Caco-2 (cell line): Measurements from ENCODE around the gene CDKAL1. TPM values are rescaled to one million over a fixed set of nuclear protein-coding genes. Genes with fewer than 3 reads are reported as not detected.

Source experiments
- BruUV-seq: library from RNA; stranded (reverse); fragments of 400-500 nt; replicated peaks from 2 replicates; lab custom pipeline; 2021; lab: Mats Ljungman, UMichigan
- CTCF ChIA-PET: fragments of 300-600 bp; sonication (Branson Sonifier 250); formaldehyde crosslinking; loops from one replicate; lab custom pipeline; 2022; ENCODE audit warnings: antibody characterized with exemption; lab: Charles Lee
- POLR2A ChIA-PET: fragments of 300-600 bp; sonication (Branson Sonifier 250); formaldehyde crosslinking; loops from one replicate; lab custom pipeline; 2022; ENCODE audit warnings: antibody characterized with exemption; lab: Charles Lee
- DNase-seq, 2 experiments: peaks; one replicate each; pipeline versions ENCODE4 v3.0.0 to v3.0.0-alpha.2; 2020 to 2022
- H3K27me3 ChIP-seq: replicated peaks from 2 replicates; pipeline ENCODE4 v1.6.0; 2011; ENCODE audit warnings: low read length; ENCODE audit not compliant: control insufficient read depth, insufficient read depth
- H3K36me3 ChIP-seq: 2 replicates; pipeline ENCODE4 v1.5.1; 2011; ENCODE audit warnings: low read length; ENCODE audit not compliant: control insufficient read depth, insufficient read depth
- H3K4me1 ChIP-seq: fragments of 250-450 bp; sonication (Bioruptor Pico); 2 replicates; pipeline ENCODE4 v1.5.1; 2020; ENCODE audit warnings: mild to moderate bottlenecking
- H3K4me3 ChIP-seq: 2 replicates; pipeline ENCODE4 v1.5.1; 2011; ENCODE audit warnings: low read depth, mild to moderate bottlenecking, control low read depth, low read length
- H3K9me3 ChIP-seq: fragments of 250-450 bp; sonication (Bioruptor Pico); 2 replicates; pipeline ENCODE4 v1.5.1; 2020; ENCODE audit warnings: mild to moderate bottlenecking, moderate library complexity
- H3K27ac Mint-ChIP-seq: one replicate; pipeline ENCODE4 v1.8.0; 2022; ENCODE audit warnings: mixed read lengths; ENCODE audit not compliant: unreplicated experiment
- H3K27me3 Mint-ChIP-seq: one replicate; pipeline ENCODE4 v1.8.0; 2022; ENCODE audit warnings: mixed read lengths; ENCODE audit not compliant: insufficient read depth, unreplicated experiment
- H3K36me3 Mint-ChIP-seq: one replicate; pipeline ENCODE4 v1.8.0; 2022; ENCODE audit warnings: mild to moderate bottlenecking, mixed read lengths; ENCODE audit not compliant: insufficient read depth, unreplicated experiment
- H3K4me1 Mint-ChIP-seq: one replicate; pipeline ENCODE4 v1.8.0; 2022; ENCODE audit warnings: low read depth, mixed read lengths; ENCODE audit not compliant: unreplicated experiment
- H3K4me3 Mint-ChIP-seq: one replicate; pipeline ENCODE4 v1.8.0; 2022; ENCODE audit warnings: mild to moderate bottlenecking, moderate library complexity, mixed read lengths; ENCODE audit not compliant: unreplicated experiment
- H3K9me3 Mint-ChIP-seq: one replicate; pipeline ENCODE4 v1.8.0; 2022; ENCODE audit warnings: mixed read lengths; ENCODE audit not compliant: unreplicated experiment
- intact Hi-C: fragments of 100-400 bp; cut with micrococcal nuclease; formaldehyde crosslinking; loops from one replicate; pipeline ENCODE4 v1.10.0; 2022; ENCODE audit not compliant: unreplicated experiment
- total RNA-seq: library from RNA; stranded (reverse); gene quantifications from 2 replicates; pipeline ENCODE4 v1.2.3, GENCODE V29; 2022
- TF ChIP-seq, protein P1 (sequence below), 2 experiments: fragments of 200-600 bp in 1 of 2; IDR thresholded peaks; 1 replicate in 1 of 2; 2 replicates in 1 of 2; pipeline versions ENCODE4 v1.5.1 to v1.8.0; 2011 to 2022; ENCODE audit warnings: antibody characterized with exemption in 1 of 2, control low read depth in 1 of 2, inconsistent platforms in 1 of 2, low read depth in 1 of 2, low read length in 1 of 2, mild to moderate bottlenecking in 1 of 2, moderate library complexity in 1 of 2; ENCODE audit not compliant: insufficient read depth in 1 of 2, severe bottlenecking in 1 of 2, unreplicated experiment in 1 of 2

The CDKAL1 gene
- total RNA-seq, 1 experiment from 2014 or later, result 18.7 TPM

DNA sequence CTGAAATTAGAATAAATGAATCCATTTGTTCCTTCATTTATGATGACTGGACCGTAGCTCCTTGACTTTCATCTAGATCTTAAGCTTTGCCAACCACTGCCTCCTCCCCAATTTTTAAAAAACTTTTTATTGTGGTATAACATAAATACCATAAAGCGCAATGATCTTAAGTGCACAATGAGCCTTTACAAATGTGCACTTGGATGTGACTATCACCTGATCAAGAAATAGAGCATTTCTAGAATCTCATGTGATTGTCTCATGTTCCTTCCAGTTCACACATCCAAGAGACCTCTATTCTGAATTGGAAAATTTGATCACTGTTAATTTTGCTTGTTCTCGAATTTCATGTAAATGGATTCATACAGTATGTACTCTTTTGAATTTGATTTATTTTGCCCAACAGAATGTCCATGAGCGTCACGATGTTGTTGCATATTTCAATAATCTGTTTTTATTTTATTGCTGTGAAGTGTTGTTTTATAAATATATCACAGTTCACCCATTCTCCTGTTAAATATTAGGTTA lies 442.2 kb downstream of the CDKAL1 start:
- Histone ChIP-seq H3K9me3 (no peaks in the 10 kb centered on the region), H3K36me3 (no peaks in the 10 kb centered on the region), H3K4me3 (no peak overlapping the region), H3K27me3 (no peaks in the 10 kb centered on the region), H3K4me1 (no peaks in the 10 kb centered on the region)
- no peaks in the 10 kb centered on the region for H3K9me3 Mint-ChIP-seq
- H3K4me3 Mint-ChIP-seq, result no peak overlapping the region
- H3K4me1 Mint-ChIP-seq, result no peaks in the 10 kb centered on the region
- DNase-seq, result no peak
- TF ChIP-seq, protein P1, sequence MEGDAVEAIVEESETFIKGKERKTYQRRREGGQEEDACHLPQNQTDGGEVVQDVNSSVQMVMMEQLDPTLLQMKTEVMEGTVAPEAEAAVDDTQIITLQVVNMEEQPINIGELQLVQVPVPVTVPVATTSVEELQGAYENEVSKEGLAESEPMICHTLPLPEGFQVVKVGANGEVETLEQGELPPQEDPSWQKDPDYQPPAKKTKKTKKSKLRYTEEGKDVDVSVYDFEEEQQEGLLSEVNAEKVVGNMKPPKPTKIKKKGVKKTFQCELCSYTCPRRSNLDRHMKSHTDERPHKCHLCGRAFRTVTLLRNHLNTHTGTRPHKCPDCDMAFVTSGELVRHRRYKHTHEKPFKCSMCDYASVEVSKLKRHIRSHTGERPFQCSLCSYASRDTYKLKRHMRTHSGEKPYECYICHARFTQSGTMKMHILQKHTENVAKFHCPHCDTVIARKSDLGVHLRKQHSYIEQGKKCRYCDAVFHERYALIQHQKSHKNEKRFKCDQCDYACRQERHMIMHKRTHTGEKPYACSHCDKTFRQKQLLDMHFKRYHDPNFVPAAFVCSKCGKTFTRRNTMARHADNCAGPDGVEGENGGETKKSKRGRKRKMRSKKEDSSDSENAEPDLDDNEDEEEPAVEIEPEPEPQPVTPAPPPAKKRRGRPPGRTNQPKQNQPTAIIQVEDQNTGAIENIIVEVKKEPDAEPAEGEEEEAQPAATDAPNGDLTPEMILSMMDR (IDR thresholded peaks at IDR 0.05; ENCODE audit: insufficient read depth in 1 of 2, low read depth in 1 of 2, low read length in 1 of 2, severe bottlenecking in 1 of 2, unreplicated experiment in 1 of 2), result no peak
- BruUV-seq, result no TSS peak
- no peaks in the 10 kb centered on the region for H3K27me3 Mint-ChIP-seq
- no peak overlapping the region for H3K27ac Mint-ChIP-seq
- intact Hi-C loops, result no loop called here
- ChIA-PET POLR2A (interaction anchor here (0.6 kb wide), 1 partner anchor 33 kb away, joined by 3 read pairs; no protein-coding TSS in a partner anchor), CTCF (no interaction called here)
- H3K36me3 Mint-ChIP-seq, result no peaks in the 10 kb centered on the region

DNA sequence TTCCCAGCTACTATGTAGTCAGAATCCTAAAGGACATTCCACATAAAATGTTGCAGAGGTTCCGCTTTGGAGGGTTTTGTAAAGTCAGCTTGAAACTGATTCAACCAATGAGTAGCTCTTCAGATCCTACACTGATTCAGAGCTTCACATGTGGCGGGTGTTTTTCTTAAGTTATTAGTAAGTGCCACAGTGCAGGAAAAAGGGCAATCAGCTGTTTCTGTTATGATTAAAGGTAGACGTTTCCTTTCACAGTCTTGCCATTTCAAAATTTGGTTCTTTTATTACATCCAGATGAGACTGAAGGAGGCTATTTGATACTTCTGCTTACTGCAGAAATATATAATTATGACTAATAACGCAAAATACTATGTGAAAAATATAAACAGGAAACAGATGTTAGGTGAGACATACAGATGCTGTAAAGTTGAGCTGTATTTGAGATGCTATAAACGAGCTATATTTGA lies 443.9 kb downstream of the CDKAL1 start:
- no peaks in the 10 kb centered on the region for H3K27me3 Mint-ChIP-seq
- POLR2A ChIA-PET, result no interaction called here
- H3K4me3 Mint-ChIP-seq, result no peak overlapping the region
- H3K27ac Mint-ChIP-seq, result no peak overlapping the region
- no peaks in the 10 kb centered on the region for H3K4me1 ChIP-seq
- DNase-seq, result no peak
- intact Hi-C loops, result no loop called here
- no peaks in the 10 kb centered on the region for H3K9me3 Mint-ChIP-seq
- no peaks in the 10 kb centered on the region for H3K36me3 ChIP-seq
- TF ChIP-seq, protein P1 (IDR thresholded peaks at IDR 0.05; ENCODE audit: insufficient read depth in 1 of 2, low read depth in 1 of 2, low read length in 1 of 2, severe bottlenecking in 1 of 2, unreplicated experiment in 1 of 2), result no peak
- H3K9me3 ChIP-seq, result no peaks in the 10 kb centered on the region
- no TSS peak for BruUV-seq
- H3K4me3 ChIP-seq, result no peak overlapping the region
- CTCF ChIA-PET, result interaction anchor here (0.5 kb wide), 1 partner anchor 531 kb away, joined by 4 read pairs; no protein-coding TSS in a partner anchor
- no peaks in the 10 kb centered on the region for H3K4me1 Mint-ChIP-seq
- H3K27me3 ChIP-seq, result no peaks in the 10 kb centered on the region
- no peaks in the 10 kb centered on the region for H3K36me3 Mint-ChIP-seq

DNA sequence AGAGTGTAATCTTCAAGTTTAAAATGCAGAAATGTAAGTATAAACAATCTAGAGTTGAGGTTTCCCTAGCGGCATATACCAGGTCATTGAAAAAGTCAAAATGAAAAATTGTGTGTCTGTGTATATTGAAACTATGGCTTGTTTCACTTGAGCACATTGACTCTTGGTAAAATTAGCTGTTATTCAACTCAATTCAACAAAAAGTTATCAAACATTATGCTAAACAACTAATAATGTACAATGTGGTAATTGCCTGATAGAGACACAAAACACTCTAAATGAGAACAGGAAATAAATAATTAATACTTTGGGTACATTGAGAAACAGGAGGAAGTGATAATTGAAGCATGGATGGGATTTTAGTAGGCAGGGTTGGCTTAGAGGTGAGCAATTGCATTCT lies 444.8 kb downstream of the CDKAL1 start:
- Mint-ChIP-seq H3K9me3 (peaks cover 2% of the 10 kb centered on the region), H3K4me1 (no peaks in the 10 kb centered on the region), H3K27ac (no peak overlapping the region), H3K27me3 (no peaks in the 10 kb centered on the region), H3K36me3 (no peaks in the 10 kb centered on the region), H3K4me3 (no peak overlapping the region)
- Histone ChIP-seq H3K36me3 (no peaks in the 10 kb centered on the region), H3K27me3 (no peaks in the 10 kb centered on the region), H3K4me3 (no peak overlapping the region), H3K9me3 (no peaks in the 10 kb centered on the region), H3K4me1 (no peaks in the 10 kb centered on the region)
- no peak for DNase-seq
- ChIA-PET CTCF (interaction anchor here (0.5 kb wide), 1 partner anchor 531 kb away, joined by 4 read pairs; no protein-coding TSS in a partner anchor), POLR2A (no interaction called here)
- no TSS peak for BruUV-seq
- TF ChIP-seq, protein P1 (IDR thresholded peaks at IDR 0.05; ENCODE audit: insufficient read depth in 1 of 2, low read depth in 1 of 2, low read length in 1 of 2, severe bottlenecking in 1 of 2, unreplicated experiment in 1 of 2), result no peak
- intact Hi-C loops, result no loop called here
